GM19238 (cell line): ENCODE results near the gene ATP2B1.

Experiments used
- DNase-seq: peaks from one replicate; pipeline ENCODE4 v3.0.0; 2011; ENCODE audit warnings: low spot score; ENCODE audit not compliant: insufficient read length

Gene ATP2B1

GRCh38 chr12:89544022-89544421 lies 164.6 kb downstream of the ATP2B1 start:
- no peak for DNase-seq

- no peak for DNase-seq
These were observed 165.6 kb downstream of the ATP2B1 start for GRCh38 chr12:89542912-89543592.

- DNase-seq: no peak
These were observed 166.4 kb downstream of the ATP2B1 start for GRCh38 chr12:89542236-89542635.

GRCh38 chr12:89540586-89540985 lies 168.1 kb downstream of the ATP2B1 start:
- no peak for DNase-seq

- DNase-seq: no peak
These were observed 169.0 kb downstream of the ATP2B1 start for GRCh38 chr12:89539426-89540223.

- DNase-seq: no peak
These were observed 169.7 kb downstream of the ATP2B1 start for GRCh38 chr12:89538897-89539296.
